MCF 10A (cell line): Measurements from ENCODE around the gene TFAP2D. TPM values are rescaled to one million over a fixed set of nuclear protein-coding genes. Genes with fewer than 3 reads are reported as not detected.

ENCODE experiments used
- BruUV-seq: library from RNA; stranded (reverse); fragments of 400-500 nt; replicated peaks from 2 replicates; lab custom pipeline; 2021; lab: Mats Ljungman, UMichigan
- CTCF ChIA-PET: fragments of 300-600 bp; sonication (Branson Sonifier 250); formaldehyde crosslinking; extraction: SDS; loops from one replicate; lab custom pipeline; 2021; ENCODE audit warnings: antibody characterized with exemption, inconsistent platforms; lab: Yijun Ruan, JAX
- POLR2A ChIA-PET: fragments of 300-600, 350-650 bp; sonication (Branson Sonifier 250); formaldehyde crosslinking; extraction: SDS; loops from one replicate; lab custom pipeline; 2020; ENCODE audit warnings: antibody characterized with exemption, inconsistent platforms; lab: Yijun Ruan, JAX
- DNase-seq: peaks from one replicate; pipeline ENCODE4 v3.0.0-alpha.2; 2018; ENCODE audit not compliant: unreplicated experiment
- H3K27ac Mint-ChIP-seq: one replicate; pipeline ENCODE4 v1.8.0; 2022; ENCODE audit warnings: mild to moderate bottlenecking, low read depth, mixed read lengths; ENCODE audit not compliant: unreplicated experiment
- H3K27me3 Mint-ChIP-seq: one replicate; pipeline ENCODE4 v1.8.0; 2022; ENCODE audit warnings: mixed read lengths; ENCODE audit not compliant: insufficient read depth, unreplicated experiment
- H3K36me3 Mint-ChIP-seq: one replicate; pipeline ENCODE4 v1.8.0; 2022; ENCODE audit warnings: mild to moderate bottlenecking, moderate library complexity, mixed read lengths; ENCODE audit not compliant: insufficient read depth, unreplicated experiment
- H3K4me1 Mint-ChIP-seq: one replicate; pipeline ENCODE4 v1.8.0; 2022; ENCODE audit warnings: mixed read lengths; ENCODE audit not compliant: insufficient read depth, unreplicated experiment
- H3K4me3 Mint-ChIP-seq: one replicate; pipeline ENCODE4 v1.8.0; 2022; ENCODE audit warnings: mild to moderate bottlenecking, moderate library complexity, mixed read lengths; ENCODE audit not compliant: unreplicated experiment
- H3K9me3 Mint-ChIP-seq: one replicate; pipeline ENCODE4 v1.8.0; 2022; ENCODE audit warnings: mixed read lengths; ENCODE audit not compliant: unreplicated experiment
- CTCF ChIP-seq: fragments of 200-600 bp; IDR thresholded peaks from one replicate; pipeline ENCODE4 v1.8.0; 2022; ENCODE audit warnings: antibody characterized with exemption, mild to moderate bottlenecking; ENCODE audit not compliant: unreplicated experiment
- intact Hi-C: fragments of 100-400 bp; cut with micrococcal nuclease; formaldehyde crosslinking; loops from 2 replicates; pipeline ENCODE4 v1.14.1; 2022
- total RNA-seq: library from RNA; stranded (reverse); gene quantifications from 2 replicates; pipeline ENCODE4 v1.2.3, GENCODE V29; 2022

The TFAP2D gene
- total RNA-seq, 1 experiment from 2014 or later, result not detected

- Mint-ChIP-seq H3K9me3 (no peaks in the 10 kb centered on the region), H3K36me3 (no peaks in the 10 kb centered on the region), H3K27ac (no peak overlapping the region), H3K4me3 (no peak overlapping the region), H3K4me1 (no peaks in the 10 kb centered on the region), H3K27me3 (peaks cover 11% of the 10 kb centered on the region)
- BruUV-seq, result no TSS peak
- intact Hi-C loops, result no loop called here
- ChIA-PET POLR2A (no interaction called here), CTCF (no interaction called here)
- TF ChIP-seq CTCF, result no peak
- no peak for DNase-seq
Measured at GRCh38 chr6:50689210-50689609, 24.1 kb upstream of the TFAP2D start.

- H3K4me1 Mint-ChIP-seq, result no peaks in the 10 kb centered on the region
Measured at GRCh38 chr6:50691814-50692495, 21.4 kb upstream of the TFAP2D start.

GRCh38 chr6:50698546-50698945 lies 14.8 kb upstream of the TFAP2D start:
- POLR2A ChIA-PET, result no interaction called here
- Mint-ChIP-seq H3K9me3 (no peaks in the 10 kb centered on the region), H3K4me1 (no peaks in the 10 kb centered on the region), H3K4me3 (no peak overlapping the region), H3K27me3 (no peaks in the 10 kb centered on the region), H3K36me3 (no peaks in the 10 kb centered on the region), H3K27ac (no peak overlapping the region)
- no peak for TF ChIP-seq CTCF
- no peak for DNase-seq
- CTCF ChIA-PET, result no interaction called here
- BruUV-seq, result no TSS peak
- intact Hi-C loops, result no loop called here

More at GRCh38 chr6:50691814-50692495, 21.4 kb upstream of the TFAP2D start:
- ChIA-PET POLR2A (interaction anchor here (0.5 kb wide), 1 partner anchor 863 kb away, joined by 3 read pairs; no protein-coding TSS in a partner anchor), CTCF (interaction anchor here (0.8 to 0.9 kb wide), 2 partner anchors 13 to 14 kb away, joined by 3 to 5 read pairs; no protein-coding TSS in a partner anchor)
- no peaks in the 10 kb centered on the region for H3K36me3 Mint-ChIP-seq
- H3K27ac Mint-ChIP-seq, result no peak overlapping the region
- DNase-seq, result no peak
- TF ChIP-seq CTCF, result no peak
- intact Hi-C loops, result no loop called here
- peaks cover 11% of the 10 kb centered on the region for H3K27me3 Mint-ChIP-seq
- H3K9me3 Mint-ChIP-seq, result no peaks in the 10 kb centered on the region
- no TSS peak for BruUV-seq
- no peak overlapping the region for H3K4me3 Mint-ChIP-seq

- Mint-ChIP-seq H3K9me3 (no peaks in the 10 kb centered on the region), H3K4me3 (no peak overlapping the region), H3K36me3 (no peaks in the 10 kb centered on the region), H3K27ac (no peak overlapping the region), H3K4me1 (no peaks in the 10 kb centered on the region), H3K27me3 (no peaks in the 10 kb centered on the region)
- POLR2A ChIA-PET, result no interaction called here
- intact Hi-C loops, result no loop called here
- CTCF ChIA-PET, result interaction anchor here (0.8 kb wide), 1 partner anchor 44 kb away, joined by 3 read pairs; no protein-coding TSS in a partner anchor
- BruUV-seq, result no TSS peak
- no peak for TF ChIP-seq CTCF
- peak; percentile 3 for DNase-seq
Measured at GRCh38 chr6:50699051-50699775, 14.1 kb upstream of the TFAP2D start.
